Activated CD4-positive, alpha-beta T cell treated with anti-CD3 and anti-CD28 coated beads for 36 hours (primary cell): ENCODE measurements around the gene ATG13. TPM values are rescaled to one million over a fixed set of nuclear protein-coding genes. Genes with fewer than 3 reads are reported as not detected.

Experiments used
- ATAC-seq: fragments of 200-7000 bp; cut with Tn5 transposase; one replicate; pipeline ENCODE4 v1.10.0; 2021; ENCODE audit warnings: mild to moderate bottlenecking, moderate library complexity
- CTCF ChIA-PET: fragments of 350-600 bp; sonication (Branson Sonifier 250); formaldehyde crosslinking; loops from one replicate; lab custom pipeline; 2021; ENCODE audit warnings: antibody characterized with exemption; lab: Charles Lee
- POLR2A ChIA-PET: fragments of 350-600 bp; sonication (Branson Sonifier 250); formaldehyde crosslinking; loops from one replicate; lab custom pipeline; 2021; ENCODE audit warnings: antibody characterized with exemption, inconsistent platforms; lab: Charles Lee
- DNase-seq: peaks from one replicate; pipeline ENCODE4 v3.0.0-alpha.2; 2020
- H3K27ac Mint-ChIP-seq: one replicate; pipeline ENCODE4 v1.8.0; 2021; ENCODE audit warnings: mixed read lengths
- H3K27me3 Mint-ChIP-seq: one replicate; pipeline ENCODE4 v1.8.0; 2021; ENCODE audit warnings: mixed read lengths
- H3K36me3 Mint-ChIP-seq: one replicate; pipeline ENCODE4 v1.8.0; 2021; ENCODE audit warnings: low read depth, mixed read lengths
- H3K4me1 Mint-ChIP-seq: one replicate; pipeline ENCODE4 v1.8.0; 2021; ENCODE audit warnings: mixed read lengths
- H3K4me3 Mint-ChIP-seq: one replicate; pipeline ENCODE4 v1.8.0; 2021; ENCODE audit warnings: mild to moderate bottlenecking, moderate library complexity, mixed read lengths
- H3K9me3 Mint-ChIP-seq: one replicate; pipeline ENCODE4 v1.8.0; 2021; ENCODE audit warnings: low read depth, mixed read lengths
- intact Hi-C, 2 experiments: fragments of 100-400 bp; cut with DNase I in 1 of 2; cut with micrococcal nuclease in 1 of 2; formaldehyde crosslinking; loops; one replicate each; pipeline versions ENCODE4 v1.14.2 to v1.15.1; 2022 to 2024; cut with DNase I, micrococcal nuclease
- total RNA-seq, 2 experiments: library from RNA; stranded (reverse); gene quantifications; one replicate each; pipeline ENCODE4 v1.2.3, GENCODE V29; 2021

Gene ATG13
- total RNA-seq, 2 experiments from 2014 or later: 39.4 to 56.4 TPM

DNA sequence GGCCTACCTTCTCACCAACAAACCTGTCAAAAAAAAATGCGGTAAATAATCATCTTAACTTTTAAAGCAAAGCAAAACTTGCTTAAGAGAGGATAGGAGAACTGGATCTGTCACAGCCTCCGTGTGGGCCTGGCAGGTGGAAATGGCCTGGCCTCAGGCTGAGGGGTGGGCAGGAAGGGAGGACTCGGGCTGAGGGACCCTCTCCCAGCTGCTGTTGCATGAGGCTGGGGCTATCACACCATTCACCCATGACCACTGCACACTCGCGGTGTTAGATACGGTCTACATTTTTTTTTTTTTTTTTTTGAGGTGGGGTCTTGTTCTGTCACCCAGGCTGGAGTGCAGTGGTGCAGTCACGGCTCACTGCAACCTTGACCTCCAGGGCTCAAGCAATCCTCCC lies 58.6 kb downstream of the ATG13 start:
- ATAC-seq: no peak
- intact Hi-C loops: no loop called here
- no peaks in the 10 kb centered on the region for H3K27me3 Mint-ChIP-seq
- H3K27ac Mint-ChIP-seq: no peak overlapping the region
- H3K4me3 Mint-ChIP-seq: no peak overlapping the region
- DNase-seq: no peak
- ChIA-PET CTCF (no interaction called here), POLR2A (no interaction called here)
- no peaks in the 10 kb centered on the region for H3K9me3 Mint-ChIP-seq
- peaks cover 32% of the 10 kb centered on the region for H3K36me3 Mint-ChIP-seq
- peaks cover 61% of the 10 kb centered on the region for H3K4me1 Mint-ChIP-seq

- intact Hi-C loops: no loop called here
- Mint-ChIP-seq H3K4me1 (peaks cover 54% of the 10 kb centered on the region), H3K36me3 (peaks cover 28% of the 10 kb centered on the region), H3K27ac (peak overlapping the region; percentile 9), H3K27me3 (no peaks in the 10 kb centered on the region), H3K4me3 (no peak overlapping the region), H3K9me3 (no peaks in the 10 kb centered on the region)
- DNase-seq (no peak), ATAC-seq (no peak)
- ChIA-PET CTCF (no interaction called here), POLR2A (no interaction called here)
Measured at GRCh38 chr11:46676436-46677158, 59.2 kb downstream of the ATG13 start.

- peak overlapping the region; percentile 9 for H3K27ac Mint-ChIP-seq
- CTCF ChIA-PET: no interaction called here
- H3K4me3 Mint-ChIP-seq: no peak overlapping the region
- intact Hi-C loops: no loop called here
- peaks cover 23% of the 10 kb centered on the region for H3K36me3 Mint-ChIP-seq
- H3K4me1 Mint-ChIP-seq: peaks cover 49% of the 10 kb centered on the region
- no peaks in the 10 kb centered on the region for H3K27me3 Mint-ChIP-seq
- POLR2A ChIA-PET: no interaction called here
- DNase-seq: no peak
- no peaks in the 10 kb centered on the region for H3K9me3 Mint-ChIP-seq
- ATAC-seq: no peak
Measured at GRCh38 chr11:46677169-46677568, 59.8 kb downstream of the ATG13 start.

GRCh38 chr11:46677991-46678740 lies 60.8 kb downstream of the ATG13 start:
- CTCF ChIA-PET: no interaction called here
- ATAC-seq: no peak
- Mint-ChIP-seq H3K9me3 (no peaks in the 10 kb centered on the region), H3K4me3 (no peak overlapping the region), H3K36me3 (peaks cover 18% of the 10 kb centered on the region), H3K27me3 (no peaks in the 10 kb centered on the region), H3K4me1 (peaks cover 40% of the 10 kb centered on the region), H3K27ac (peak overlapping the region; percentile 37)
- POLR2A ChIA-PET: no interaction called here
- DNase-seq: no peak
- intact Hi-C loops: no loop called here

- Mint-ChIP-seq H3K27ac (no peak overlapping the region), H3K9me3 (no peaks in the 10 kb centered on the region), H3K36me3 (peaks cover 18% of the 10 kb centered on the region), H3K4me3 (no peak overlapping the region), H3K27me3 (no peaks in the 10 kb centered on the region), H3K4me1 (peaks cover 36% of the 10 kb centered on the region)
- DNase-seq (no peak), ATAC-seq (no peak)
- ChIA-PET CTCF (no interaction called here), POLR2A (no interaction called here)
- intact Hi-C loops: no loop called here
Measured at GRCh38 chr11:46678741-46679130, 61.4 kb downstream of the ATG13 start.

DNA sequence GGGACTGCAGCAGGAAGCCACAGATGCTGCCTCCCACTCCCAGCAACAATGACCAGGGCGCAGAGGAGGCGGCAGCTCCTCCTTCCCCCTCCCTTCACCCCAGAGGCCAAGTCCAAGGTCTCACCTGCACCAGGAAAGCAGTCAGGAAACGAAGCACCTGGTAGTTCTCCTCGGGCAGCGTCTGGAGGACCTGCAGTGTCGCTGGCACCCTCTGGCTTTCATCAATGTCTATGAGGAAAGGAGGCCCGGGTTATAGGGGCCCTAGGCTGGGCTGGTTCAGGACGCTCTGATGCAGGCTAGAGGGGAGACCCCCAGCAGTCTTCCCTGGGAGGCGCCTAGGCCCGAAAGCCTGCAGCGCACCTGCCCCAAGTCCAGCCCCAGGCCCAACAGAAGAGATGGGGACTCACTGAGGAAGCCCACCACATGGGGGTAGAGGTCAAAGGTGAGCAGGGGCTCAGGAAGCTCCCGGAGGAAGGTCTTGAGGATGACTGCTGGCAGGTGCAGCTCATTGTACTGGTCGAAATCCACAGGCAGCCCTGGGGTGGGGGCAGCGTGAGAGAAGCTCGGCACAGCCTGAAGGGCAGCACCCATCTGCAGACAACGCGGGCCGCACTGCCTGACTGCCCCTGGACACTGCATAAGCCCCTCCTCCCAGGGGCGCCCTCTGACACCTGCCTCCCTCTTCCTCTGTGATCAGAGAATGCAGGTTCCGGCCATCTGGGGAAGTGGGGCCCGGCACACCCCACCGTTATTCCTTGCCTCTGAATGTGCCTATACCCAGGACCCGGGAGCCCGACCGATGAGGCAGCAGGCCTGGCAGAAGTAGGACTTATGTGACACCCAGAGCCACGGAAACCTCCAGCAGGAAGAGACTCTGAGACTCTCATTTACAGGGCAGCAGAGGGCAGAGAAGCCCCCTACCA lies 62.1 kb downstream of the ATG13 start:
- ATAC-seq (no peak), DNase-seq (no peak)
- Mint-ChIP-seq H3K4me1 (peaks cover 30% of the 10 kb centered on the region), H3K27me3 (no peaks in the 10 kb centered on the region), H3K4me3 (no peak overlapping the region), H3K27ac (no peak overlapping the region), H3K9me3 (no peaks in the 10 kb centered on the region), H3K36me3 (peaks cover 21% of the 10 kb centered on the region)
- POLR2A ChIA-PET: interaction anchor here (0.6 to 0.9 kb wide), 2 partner anchors 203 to 319 kb away, joined by 3 to 5 read pairs; no protein-coding TSS in a partner anchor
- intact Hi-C loops: no loop called here
- CTCF ChIA-PET: no interaction called here

DNA sequence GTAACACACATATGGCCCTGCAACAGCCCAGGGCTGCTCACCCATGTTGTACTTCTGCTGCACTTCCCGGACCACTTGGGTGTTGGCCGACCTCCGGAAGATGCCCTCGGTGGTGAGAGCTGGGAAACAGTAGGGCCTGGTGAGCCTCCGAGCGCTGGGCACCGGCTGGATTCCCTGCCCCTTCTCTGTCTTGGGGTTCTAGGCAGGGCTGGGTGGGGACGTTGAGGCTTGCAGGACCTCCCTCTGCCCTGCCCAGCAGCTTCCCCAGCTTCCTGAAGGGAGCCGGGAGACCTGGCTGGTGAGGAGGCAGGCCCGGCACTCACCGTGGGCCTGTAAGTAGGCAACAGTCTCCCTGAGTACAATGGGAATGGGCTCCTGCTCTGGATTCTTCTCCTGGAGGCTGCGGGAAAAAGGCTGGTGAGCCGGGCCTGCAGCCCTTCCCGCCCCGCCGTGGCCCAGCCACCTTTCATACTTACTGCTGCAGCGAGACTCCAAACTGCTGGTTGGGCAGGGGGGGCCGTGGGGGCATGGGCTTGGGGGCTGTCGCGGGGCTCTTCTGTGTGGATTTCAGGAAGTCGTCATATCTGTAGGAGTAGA lies 62.9 kb downstream of the ATG13 start:
- intact Hi-C loops: no loop called here
- Mint-ChIP-seq H3K27me3 (no peaks in the 10 kb centered on the region), H3K36me3 (peaks cover 21% of the 10 kb centered on the region), H3K4me3 (no peak overlapping the region), H3K4me1 (peaks cover 23% of the 10 kb centered on the region), H3K9me3 (no peaks in the 10 kb centered on the region), H3K27ac (no peak overlapping the region)
- ATAC-seq: no peak
- DNase-seq: no peak
- ChIA-PET POLR2A (interaction anchor here (0.6 to 1.1 kb wide), 3 partner anchors 9 to 319 kb away, joined by 3 to 5 read pairs (median 4); no protein-coding TSS in a partner anchor), CTCF (no interaction called here)

GRCh38 chr11:46680815-46681214 lies 63.5 kb downstream of the ATG13 start:
- DNase-seq (no peak), ATAC-seq (no peak)
- ChIA-PET POLR2A (interaction anchor here (1.1 kb wide), 1 partner anchor 10 kb away, joined by 4 read pairs; no protein-coding TSS in a partner anchor), CTCF (no interaction called here)
- Mint-ChIP-seq H3K4me3 (no peak overlapping the region), H3K27me3 (no peaks in the 10 kb centered on the region), H3K9me3 (no peaks in the 10 kb centered on the region), H3K27ac (no peak overlapping the region), H3K4me1 (peaks cover 17% of the 10 kb centered on the region), H3K36me3 (peaks cover 22% of the 10 kb centered on the region)
- intact Hi-C loops: no loop called here

- Mint-ChIP-seq H3K4me3 (no peak overlapping the region), H3K4me1 (peaks cover 10% of the 10 kb centered on the region), H3K27ac (no peak overlapping the region), H3K27me3 (no peaks in the 10 kb centered on the region), H3K36me3 (peaks cover 25% of the 10 kb centered on the region), H3K9me3 (no peaks in the 10 kb centered on the region)
- DNase-seq (no peak), ATAC-seq (no peak)
- POLR2A ChIA-PET: no interaction called here
- intact Hi-C loops: no loop called here
- CTCF ChIA-PET: interaction anchor here (0.6 to 1.3 kb wide), 3 partner anchors 16 to 64 kb away, joined by 3 to 4 read pairs (median 3); partner anchors contain the start of gene ATG13
Measured at GRCh38 chr11:46681814-46682213, 64.5 kb downstream of the ATG13 start.

GRCh38 chr11:46682773-46683752 lies 65.7 kb downstream of the ATG13 start:
- Mint-ChIP-seq H3K4me3 (no peak overlapping the region), H3K9me3 (no peaks in the 10 kb centered on the region), H3K27me3 (no peaks in the 10 kb centered on the region), H3K27ac (no peak overlapping the region), H3K36me3 (peaks cover 32% of the 10 kb centered on the region), H3K4me1 (peaks cover under 1% of the 10 kb centered on the region)
- ATAC-seq: no peak
- ChIA-PET POLR2A (interaction anchor here (0.7 kb wide), 1 partner anchor 147 kb away, joined by 3 read pairs; no protein-coding TSS in a partner anchor), CTCF (interaction anchor here (1.0 to 1.3 kb wide), 3 partner anchors 10 to 65 kb away, joined by 3 to 4 read pairs (median 4); partner anchors contain the start of gene ATG13)
- intact Hi-C loops: no loop called here
- DNase-seq: no peak
